Measurements from ENCODE around the gene FGFRL1. TPM values are rescaled to one million over a fixed set of nuclear protein-coding genes. Genes with fewer than 3 reads are reported as not detected.

FGFRL1 gene
- total RNA-seq, 4 donors from 2014 or later, result 11.7 to 15.9 (median 14.2) TPM

- peaks cover 46% of the 10 kb centered on the region for H3K27me3 ChIP-seq
- H3K9me3 ChIP-seq, result no peaks in the 10 kb centered on the region
- H3K27ac ChIP-seq, result peak overlapping the region; percentile 58 to 71 (median 66)
- TF ChIP-seq EP300 (IDR thresholded peaks at IDR 0.05; ENCODE audit: low read depth), result no peak
- TF ChIP-seq POLR2A (IDR thresholded peaks at IDR 0.05), result no peak
- no peak for TF ChIP-seq CTCF (IDR thresholded peaks at IDR 0.05)
- TF ChIP-seq POLR2AphosphoS5 (IDR thresholded peaks at IDR 0.05), result no peak
- intact Hi-C loops (cut with DNase I; ENCODE audit: low total_unique reads), result loop anchor here (2.0 kb wide), 1 partner anchor 76 kb away; the partner anchor contains the start of genes GAK and TMEM175
- peaks cover 20 to 33% (median 27%) of the 10 kb centered on the region in 4 donors for H3K4me1 ChIP-seq
- in situ Hi-C loops (cut with MboI; ENCODE audit: low pct_ligation_motif_present in 1 of 4, low pct_unique_long_range_greater_than_20kb in 1 of 4, low sequenced_read_pairs in 3 of 4), result no loop called here
- peak; percentile 53 for DNase-seq
- peak overlapping the region; percentile 66 to 86 (median 70) for H3K4me3 ChIP-seq
- WGBS, 2 donors (ENCODE audit: low coverage in 1 of 2), result 0 to 3% methylated on average over 5 to 22 of the region's 36 CpGs
- no peaks in the 10 kb centered on the region for H3K36me3 ChIP-seq
Observed at GRCh38 chr4:1008840-1009541, 2.4 kb upstream of the FGFRL1 start.

DNA sequence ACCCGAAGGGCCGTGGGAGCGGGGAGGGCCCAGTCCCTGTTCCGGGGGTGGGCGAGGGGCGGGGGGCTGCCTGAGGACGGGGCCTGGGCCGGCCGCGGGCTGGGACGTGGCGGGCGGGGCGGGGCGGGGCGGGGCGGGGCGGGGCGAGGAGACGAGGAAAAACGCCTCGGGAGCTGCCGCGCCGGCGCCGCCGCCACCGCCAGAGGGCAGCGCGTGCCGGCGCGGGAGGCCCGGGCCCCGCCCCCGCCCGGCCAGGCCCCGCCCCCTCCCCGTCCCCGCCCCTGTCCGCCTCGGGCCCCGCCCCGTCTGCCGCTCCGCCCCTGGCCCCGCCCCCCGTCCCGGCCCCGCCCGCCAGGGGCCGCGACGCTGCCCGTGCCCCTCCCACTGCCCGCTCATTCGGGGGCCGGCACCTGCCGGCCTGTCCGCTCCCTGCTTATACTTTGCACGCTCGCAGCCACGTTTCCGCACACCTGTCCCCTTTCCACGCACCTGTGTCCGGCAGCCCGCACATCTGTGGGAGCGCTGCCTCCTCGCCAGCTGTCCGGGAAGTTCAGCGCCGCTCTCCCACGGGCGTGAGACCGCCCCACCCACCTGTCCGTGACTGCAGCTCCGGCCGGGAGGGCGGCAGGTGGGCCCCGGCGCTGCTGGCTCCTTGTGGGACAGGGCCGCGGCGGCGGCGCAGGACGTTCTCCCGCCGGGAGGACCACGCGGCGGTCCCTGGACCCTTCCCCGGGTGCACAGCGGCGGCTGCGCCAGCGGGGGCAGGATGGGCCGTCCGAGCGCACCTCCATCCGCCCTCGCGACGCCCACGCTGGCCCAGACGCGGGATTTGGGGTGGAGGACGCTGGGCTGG lies 1.7 kb upstream of the FGFRL1 start:
- Histone ChIP-seq H3K27me3 (peaks cover 38% of the 10 kb centered on the region), H3K4me1 (peaks cover 20 to 33% (median 27%) of the 10 kb centered on the region in 4 donors), H3K27ac (peak overlapping the region; percentile 80 to 84 (median 82)), H3K4me3 (peak overlapping the region; percentile 66 to 86 (median 70)), H3K36me3 (no peaks in the 10 kb centered on the region), H3K9me3 (no peaks in the 10 kb centered on the region)
- intact Hi-C loops (cut with DNase I; ENCODE audit: low total_unique reads) (loop anchor here (2.0 kb wide), 1 partner anchor 77 kb away; the partner anchor contains the start of genes GAK and TMEM175), in situ Hi-C loops (cut with MboI; ENCODE audit: low pct_ligation_motif_present in 1 of 4, low pct_unique_long_range_greater_than_20kb in 1 of 4, low sequenced_read_pairs in 3 of 4) (no loop called here)
- TF ChIP-seq CTCF (IDR thresholded peaks at IDR 0.05) (peak in 2 of 5 experiments; percentile 2 to 59), POLR2A (IDR thresholded peaks at IDR 0.05) (peak; percentile 31), EP300 (IDR thresholded peaks at IDR 0.05; ENCODE audit: low read depth) (no peak), POLR2AphosphoS5 (IDR thresholded peaks at IDR 0.05) (peak; percentile 30 to 66 (median 49))
- 3% methylated on average over 19 of the region's 109 CpGs; no CpG with 5 or more reads in 1 of the 2 donors for WGBS, 2 donors (ENCODE audit: low coverage in 1 of 2)
- peak; percentile 84 for DNase-seq

DNA sequence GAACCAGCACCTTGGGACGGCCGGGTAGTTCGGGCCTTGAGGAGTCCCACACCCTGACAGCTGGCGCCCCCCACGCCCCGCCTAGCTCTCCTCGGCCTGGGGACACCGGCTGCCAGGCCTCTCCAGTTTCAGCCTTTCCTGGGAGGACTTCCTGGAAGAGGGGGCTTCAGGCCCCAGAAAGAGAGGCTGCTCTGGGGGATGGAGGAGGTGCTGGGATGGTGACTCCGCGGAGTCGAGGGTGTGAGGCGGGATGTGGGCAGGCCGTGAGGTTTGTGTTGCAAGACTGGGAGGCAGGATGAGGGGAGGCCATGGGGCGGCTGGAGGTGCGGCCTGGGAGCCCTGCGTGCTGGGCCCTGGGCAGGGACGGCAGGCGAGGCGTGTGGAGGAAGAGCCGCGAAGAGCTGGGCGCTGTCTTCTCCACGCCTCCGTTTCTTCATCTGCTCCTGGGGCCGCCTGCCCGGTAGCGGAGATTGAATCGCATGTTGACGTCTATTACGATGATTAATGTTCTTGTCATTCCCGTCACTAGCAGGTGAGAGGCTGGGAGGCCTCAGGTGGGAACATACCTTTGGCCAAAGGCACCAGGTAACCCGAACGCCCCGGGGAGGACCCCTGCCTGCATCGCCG lies 918 bp upstream of the FGFRL1 start:
- WGBS, 2 donors (ENCODE audit: low coverage in 1 of 2), result 4% methylated on average over 28 of the region's 36 CpGs; no CpG with 5 or more reads in 1 of the 2 donors
- peaks cover 20 to 33% (median 27%) of the 10 kb centered on the region in 4 donors for H3K4me1 ChIP-seq
- H3K27me3 ChIP-seq, result peaks cover 31% of the 10 kb centered on the region
- intact Hi-C loops (cut with DNase I; ENCODE audit: low total_unique reads) (no loop called here), in situ Hi-C loops (cut with MboI; ENCODE audit: low pct_ligation_motif_present in 1 of 4, low pct_unique_long_range_greater_than_20kb in 1 of 4, low sequenced_read_pairs in 3 of 4) (no loop called here)
- TF ChIP-seq POLR2AphosphoS5 (IDR thresholded peaks at IDR 0.05), result peak in 1 of 3 donors; percentile 21
- TF ChIP-seq CTCF (IDR thresholded peaks at IDR 0.05), result no peak
- peak; percentile 29 for TF ChIP-seq POLR2A (IDR thresholded peaks at IDR 0.05)
- no peak for TF ChIP-seq EP300 (IDR thresholded peaks at IDR 0.05; ENCODE audit: low read depth)
- no peaks in the 10 kb centered on the region for H3K9me3 ChIP-seq
- peak; percentile 76 for DNase-seq
- H3K4me3 ChIP-seq, result peak overlapping the region; percentile 37 to 67 (median 50)
- peak overlapping the region; percentile 80 to 84 (median 82) for H3K27ac ChIP-seq
- no peaks in the 10 kb centered on the region for H3K36me3 ChIP-seq
